Suppressor macrophage (primary cell): ENCODE data around the gene MYOCD.
"Not testable (repeated sequence)": the region's sequence is repeated elsewhere in the genome, so short reads cannot be mapped to it uniquely, and the experiment has no call there.

Experiments used
- DNase-seq, 4 experiments: peaks; one replicate each; pipeline ENCODE4 v3.0.0-alpha.2; 2020 to 2022
- total RNA-seq, 17 experiments: gene quantifications; one replicate each; lab custom pipeline; 2026; ENCODE audit warnings: mixed read lengths in 6 of 17, inconsistent platforms in 3 of 17; lab: John Stamatoyannopoulos, UW

Gene MYOCD, protein sequence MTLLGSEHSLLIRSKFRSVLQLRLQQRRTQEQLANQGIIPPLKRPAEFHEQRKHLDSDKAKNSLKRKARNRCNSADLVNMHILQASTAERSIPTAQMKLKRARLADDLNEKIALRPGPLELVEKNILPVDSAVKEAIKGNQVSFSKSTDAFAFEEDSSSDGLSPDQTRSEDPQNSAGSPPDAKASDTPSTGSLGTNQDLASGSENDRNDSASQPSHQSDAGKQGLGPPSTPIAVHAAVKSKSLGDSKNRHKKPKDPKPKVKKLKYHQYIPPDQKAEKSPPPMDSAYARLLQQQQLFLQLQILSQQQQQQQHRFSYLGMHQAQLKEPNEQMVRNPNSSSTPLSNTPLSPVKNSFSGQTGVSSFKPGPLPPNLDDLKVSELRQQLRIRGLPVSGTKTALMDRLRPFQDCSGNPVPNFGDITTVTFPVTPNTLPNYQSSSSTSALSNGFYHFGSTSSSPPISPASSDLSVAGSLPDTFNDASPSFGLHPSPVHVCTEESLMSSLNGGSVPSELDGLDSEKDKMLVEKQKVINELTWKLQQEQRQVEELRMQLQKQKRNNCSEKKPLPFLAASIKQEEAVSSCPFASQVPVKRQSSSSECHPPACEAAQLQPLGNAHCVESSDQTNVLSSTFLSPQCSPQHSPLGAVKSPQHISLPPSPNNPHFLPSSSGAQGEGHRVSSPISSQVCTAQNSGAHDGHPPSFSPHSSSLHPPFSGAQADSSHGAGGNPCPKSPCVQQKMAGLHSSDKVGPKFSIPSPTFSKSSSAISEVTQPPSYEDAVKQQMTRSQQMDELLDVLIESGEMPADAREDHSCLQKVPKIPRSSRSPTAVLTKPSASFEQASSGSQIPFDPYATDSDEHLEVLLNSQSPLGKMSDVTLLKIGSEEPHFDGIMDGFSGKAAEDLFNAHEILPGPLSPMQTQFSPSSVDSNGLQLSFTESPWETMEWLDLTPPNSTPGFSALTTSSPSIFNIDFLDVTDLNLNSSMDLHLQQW
- total RNA-seq = 0 to 5.0 (median 0) reads per million in 17 experiments

DNA sequence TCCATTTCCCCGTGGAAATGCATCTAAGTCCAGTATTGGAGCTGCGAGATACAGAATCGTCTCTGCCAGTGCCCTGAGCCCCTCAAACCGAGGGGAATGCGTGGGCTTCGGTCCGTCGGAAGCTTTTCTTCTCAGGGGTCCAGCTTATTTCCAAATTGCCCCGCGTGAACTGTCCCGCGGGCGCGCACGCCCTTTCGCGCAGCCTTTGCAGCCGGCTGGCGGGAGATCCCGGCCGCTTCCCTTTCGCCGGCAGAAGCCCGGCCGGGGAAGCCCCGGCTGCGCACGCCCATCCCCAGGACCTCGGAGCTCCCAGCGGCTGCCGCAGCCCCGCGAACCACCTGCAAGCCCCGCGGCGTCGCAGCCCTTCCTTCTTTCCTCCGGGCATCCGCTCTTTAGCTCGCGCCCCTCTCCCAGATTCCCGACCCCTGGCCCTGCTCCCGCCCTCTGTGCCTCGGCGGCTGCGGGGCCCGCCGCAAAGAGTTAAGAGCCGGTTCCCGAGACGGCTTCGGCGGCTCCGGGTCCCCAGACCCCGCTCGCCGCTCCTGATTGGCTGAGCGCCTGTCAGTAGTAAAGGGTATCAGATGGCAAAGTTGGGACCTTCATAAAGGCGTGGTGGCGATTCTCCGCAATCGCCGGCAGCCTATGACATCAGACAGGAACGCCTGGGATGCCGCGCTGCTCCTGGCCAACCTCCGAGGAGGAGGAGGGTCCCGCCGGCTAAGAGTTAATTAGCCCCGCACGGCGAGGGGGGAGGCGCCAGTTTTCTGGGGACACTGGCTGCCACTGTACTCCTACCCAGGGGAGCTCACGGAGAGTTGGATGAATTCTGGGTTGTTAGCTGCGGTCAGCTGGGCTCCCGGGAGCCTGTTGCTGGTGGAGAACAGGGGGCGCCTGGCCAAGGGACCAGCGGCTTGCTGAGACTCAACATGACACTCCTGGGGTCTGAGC lies at the start of gene MYOCD:
Gene MYOCD (plus strand): TSS at position 628 of the 948 bp plus-strand sequence. CDS start 299 bp downstream, at position 927.
- DNase-seq = peak in 1 of 4 experiments; percentile 4

DNA sequence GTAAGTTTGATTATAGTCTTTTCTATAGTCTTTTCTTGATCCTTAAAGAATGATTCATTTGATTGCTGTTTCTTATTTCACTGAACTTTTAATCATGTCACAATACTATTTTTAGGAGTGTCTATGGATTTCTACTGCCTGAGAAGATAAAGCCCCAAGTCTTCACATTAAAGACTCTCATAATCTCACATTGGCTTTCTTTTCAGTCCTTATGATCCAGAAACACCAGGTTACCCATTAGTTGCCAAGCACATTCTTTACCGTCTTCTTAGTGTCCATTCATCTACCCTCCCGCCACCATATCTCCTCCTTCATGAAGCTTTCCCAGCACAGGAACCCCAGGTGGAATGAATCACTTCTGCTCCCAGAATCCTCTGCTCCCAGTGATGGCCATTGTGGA lies 49.5 kb upstream of the MYOCD start:
- DNase-seq = no peak

DNA sequence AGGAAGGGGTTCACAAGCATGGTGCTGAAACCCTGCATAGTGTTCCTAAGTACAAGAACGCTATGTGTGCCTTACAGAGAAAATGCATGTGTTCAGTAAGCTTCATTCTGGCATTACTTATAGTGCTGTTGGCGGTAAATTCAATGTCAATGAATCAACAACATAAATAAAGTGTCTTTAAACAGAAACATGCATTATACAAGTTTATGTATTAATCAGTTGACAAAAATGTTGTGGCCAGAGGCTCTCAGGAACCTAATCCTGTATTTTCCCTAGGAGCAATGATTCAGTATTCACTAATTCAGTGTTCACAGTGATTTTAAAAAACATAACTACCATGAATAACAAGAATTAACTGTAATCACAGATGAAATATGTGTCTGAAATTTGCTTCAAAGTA lies 47.1 kb upstream of the MYOCD start:
- DNase-seq = no peak

DNA sequence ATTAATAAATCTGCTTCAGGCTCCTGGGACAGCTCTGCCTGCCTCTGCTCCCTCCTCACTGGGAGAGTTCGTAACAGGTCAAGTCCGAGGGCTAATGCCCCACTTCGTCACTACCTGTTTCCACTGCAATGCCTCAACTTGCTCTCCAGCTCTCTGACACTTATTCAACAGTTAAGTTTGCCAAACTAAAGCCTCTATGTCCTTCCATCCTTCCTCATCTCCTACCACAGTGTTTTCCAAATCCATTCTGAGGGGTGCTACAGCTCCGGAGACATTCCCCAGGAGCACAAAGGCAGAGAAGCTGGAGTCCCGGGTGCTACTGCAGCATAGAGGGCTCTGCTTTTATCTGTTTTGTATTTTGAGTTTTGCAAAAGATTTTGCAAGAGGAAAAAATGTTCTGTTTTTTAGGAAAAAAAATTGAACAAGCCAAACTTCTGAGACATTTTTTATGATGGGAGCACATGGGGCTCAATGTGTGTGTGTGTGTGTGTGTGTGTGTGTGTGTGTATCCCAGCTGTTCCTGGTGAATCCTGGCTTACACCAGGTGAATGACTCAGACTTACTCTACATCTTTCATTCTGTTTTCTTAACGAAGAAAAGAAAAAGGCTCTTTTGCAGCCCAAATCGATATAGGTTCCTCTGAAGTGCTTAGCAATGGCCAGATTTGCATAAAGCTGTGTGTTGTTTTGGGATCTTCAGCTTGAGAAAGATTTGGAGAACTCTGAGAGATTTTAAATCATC lies 46.1 kb upstream of the MYOCD start:
- DNase-seq = no peak

DNA sequence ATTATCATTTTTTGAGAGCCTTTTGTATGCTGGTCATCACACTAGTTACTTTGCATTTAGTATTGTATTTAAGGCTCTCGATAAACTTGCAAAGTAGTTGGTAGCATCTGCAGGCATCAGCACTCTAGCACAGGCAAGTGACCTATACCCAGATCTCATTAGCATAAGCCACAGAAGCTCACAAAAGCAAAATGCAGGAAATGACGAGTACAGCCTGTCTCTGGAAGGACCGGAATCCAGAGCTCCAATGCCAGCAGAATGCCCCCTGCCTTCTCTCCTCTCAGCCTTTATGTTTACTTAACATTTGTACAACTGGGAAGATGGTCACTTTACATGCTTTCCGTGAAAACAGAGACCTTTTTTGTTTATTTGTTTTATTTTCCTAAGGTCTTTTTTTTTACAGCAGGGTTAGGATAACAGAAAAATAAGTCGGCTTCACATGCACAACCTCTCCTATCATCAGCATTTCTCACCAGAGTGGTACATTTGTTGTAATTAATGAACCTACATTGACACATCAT lies 45.4 kb upstream of the MYOCD start:
- DNase-seq = no peak

DNA sequence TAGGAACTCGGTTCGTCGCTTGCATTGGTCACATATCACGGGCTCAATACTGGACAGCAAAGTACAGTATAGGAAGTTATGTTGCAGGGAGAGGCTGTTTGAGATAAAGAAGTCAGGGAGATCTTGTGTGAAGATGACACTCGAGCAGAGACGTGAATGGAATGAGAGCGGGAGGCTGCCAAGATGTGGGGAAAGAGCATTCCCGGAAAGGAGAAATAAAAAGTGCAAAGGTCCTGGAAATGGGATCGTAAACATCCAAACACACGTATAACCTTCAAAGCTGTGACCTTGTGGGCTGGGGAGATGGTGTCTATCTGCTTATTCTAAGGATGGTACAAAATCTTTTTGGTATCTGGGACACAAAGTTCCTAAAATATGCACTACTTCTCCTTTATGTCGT lies 43.0 kb upstream of the MYOCD start:
- DNase-seq = no peak

DNA sequence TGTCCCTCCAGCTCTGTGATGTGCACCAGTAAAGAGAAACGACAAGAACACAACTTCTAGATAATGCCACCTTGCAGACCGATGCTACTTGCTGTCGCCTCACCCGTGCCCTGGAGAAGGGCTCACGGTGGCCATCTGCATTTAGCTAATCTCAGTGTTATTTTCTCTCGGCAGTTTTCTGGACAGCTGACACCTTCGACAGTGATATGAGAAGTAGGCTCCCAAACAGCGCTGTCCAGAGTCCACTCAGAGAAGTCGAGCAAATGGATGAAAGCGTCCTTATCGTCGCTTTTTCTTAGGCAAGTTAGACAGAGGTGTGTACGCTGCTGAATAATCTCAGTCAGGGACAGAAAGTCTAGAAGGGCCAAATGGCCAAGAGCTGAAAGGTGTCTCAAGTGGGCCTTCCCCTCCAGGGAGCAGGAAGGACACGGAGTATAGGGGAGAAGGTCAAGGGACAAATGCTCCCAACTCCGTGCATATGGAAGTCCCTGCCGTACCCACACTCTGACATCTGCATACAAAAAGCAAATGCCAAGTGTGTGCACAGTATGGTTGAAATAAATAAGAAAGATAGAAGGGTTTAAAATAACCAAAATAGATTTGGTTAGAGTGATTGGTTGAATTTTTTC lies 42.4 kb upstream of the MYOCD start:
- no peak for DNase-seq

DNA sequence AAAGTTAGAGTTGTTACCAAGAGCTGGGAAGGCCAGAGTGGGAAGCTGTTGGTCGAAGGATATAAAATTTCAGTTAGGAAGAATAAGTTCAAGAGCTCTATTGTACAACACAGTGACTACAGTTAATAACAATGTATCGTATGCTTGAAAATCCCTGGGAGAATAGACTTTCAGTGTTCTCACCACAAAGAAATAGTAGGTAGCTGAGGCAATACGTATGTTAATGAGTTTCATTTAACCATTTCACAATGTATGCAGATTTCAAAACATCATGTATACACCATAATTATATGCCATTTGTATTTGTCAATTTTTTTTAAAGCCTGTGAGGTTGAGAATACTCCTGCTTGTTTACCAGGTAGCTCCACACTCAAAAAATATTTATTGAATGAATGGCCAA lies 41.5 kb upstream of the MYOCD start:
- DNase-seq = no peak

DNA sequence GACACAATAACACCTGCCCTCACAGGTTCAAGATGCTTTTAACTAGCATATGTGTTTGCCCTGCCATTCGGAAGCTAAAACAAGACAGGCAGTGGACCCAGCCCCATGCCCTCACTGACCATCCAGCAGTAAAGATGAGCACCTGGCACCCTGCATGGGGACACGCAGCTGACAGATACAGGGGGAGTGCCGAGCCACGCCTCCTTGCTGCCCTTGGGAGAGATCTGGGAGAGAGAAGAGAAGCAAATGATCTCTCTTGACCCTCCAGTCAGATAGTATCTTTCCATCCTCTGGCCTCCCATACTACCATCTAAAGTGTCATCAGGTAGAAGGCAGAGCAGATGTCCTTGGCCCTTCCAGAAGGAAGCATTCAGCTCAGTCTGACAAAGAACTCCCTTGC lies 40.6 kb upstream of the MYOCD start:
- DNase-seq = no peak

DNA sequence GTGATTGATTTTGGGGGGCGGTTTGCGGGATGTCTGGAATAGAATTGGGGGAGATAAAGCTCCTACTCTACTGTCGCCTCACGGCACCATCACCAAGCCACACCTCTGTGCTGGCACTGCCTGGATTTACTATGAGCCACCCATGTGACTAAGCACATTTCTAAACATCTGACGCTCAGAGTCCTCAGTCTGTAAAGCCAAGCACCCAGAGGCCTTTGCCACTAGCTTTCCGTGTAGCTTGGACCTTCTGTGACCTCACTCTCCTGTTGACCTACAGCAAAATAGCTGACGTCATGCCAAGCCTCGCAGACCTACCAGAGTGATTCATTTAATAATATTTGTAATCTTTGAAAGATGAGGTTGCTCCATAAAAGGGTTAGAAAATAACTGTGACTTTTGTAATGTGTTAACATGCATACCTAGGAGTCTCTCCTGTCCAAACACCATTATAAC lies 38.5 kb upstream of the MYOCD start:
- DNase-seq = no peak

DNA sequence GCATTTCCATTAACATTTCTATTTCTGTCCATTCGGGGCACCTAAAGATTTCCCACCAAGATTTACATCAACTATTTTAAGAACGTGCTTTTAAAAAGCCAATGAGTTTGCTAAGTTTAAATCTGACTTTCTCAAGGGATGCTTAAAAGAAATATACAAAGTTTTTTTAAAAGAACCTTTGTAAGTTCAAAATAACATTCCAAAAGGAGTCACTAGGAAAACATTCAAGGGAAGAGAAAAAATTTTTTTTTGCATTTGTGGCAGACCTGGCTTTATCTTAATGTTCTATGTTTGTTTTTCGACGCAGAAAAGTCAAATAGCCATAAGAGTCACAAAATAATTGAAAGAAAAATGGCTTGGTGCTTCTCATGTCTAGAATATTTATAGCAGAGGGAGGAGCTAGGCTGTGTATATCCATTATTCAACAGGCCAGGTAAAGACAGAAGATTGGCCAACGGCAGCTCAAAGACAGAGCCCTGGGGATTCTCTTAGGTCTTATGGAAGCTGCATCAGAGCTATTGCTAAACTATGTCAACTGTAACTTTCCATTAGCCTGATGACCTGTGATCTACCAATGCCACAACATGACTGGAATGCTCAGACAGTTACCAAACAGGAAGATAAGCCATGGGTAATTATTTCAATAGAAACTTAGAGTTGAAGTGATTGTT lies 37.8 kb upstream of the MYOCD start:
- no peak for DNase-seq

DNA sequence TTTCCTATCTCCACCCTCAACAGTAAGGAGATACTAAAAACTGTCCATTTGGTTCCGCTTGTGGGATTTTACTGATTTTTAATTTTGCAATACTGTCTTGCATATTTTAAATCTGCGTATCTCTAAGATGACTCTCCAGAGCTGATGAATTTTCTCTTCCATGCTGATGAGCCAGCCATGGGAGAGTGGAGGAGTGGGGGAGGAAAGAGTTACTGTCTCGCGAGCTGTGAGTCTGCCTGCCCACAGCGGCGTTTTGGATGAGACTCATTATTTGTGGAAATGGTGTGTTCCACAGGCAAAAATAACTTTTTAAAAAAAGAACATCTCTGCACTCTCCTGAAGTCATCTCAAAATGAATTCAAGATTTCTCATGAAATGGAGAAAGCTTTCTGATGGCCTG lies 34.6 kb upstream of the MYOCD start:
- DNase-seq = no peak

DNA sequence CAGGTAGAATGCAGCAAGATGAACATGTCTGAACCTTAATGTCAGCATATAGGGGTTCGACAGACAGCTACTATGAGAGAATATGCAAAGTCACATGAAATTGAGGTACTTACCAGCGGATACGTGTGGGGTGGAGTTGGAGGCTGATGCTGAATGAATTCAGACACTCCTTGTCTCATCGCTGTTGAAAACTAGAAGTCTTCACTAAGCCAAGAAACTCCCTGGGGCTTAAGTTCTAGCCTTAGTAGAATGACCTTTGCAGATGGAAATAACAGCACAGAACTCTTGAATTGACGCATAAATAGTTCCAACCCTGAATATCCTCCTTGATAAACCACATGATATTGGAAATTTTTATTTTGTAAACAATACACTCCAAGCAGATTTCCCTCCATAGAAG lies 32.9 kb upstream of the MYOCD start:
- no peak for DNase-seq

DNA sequence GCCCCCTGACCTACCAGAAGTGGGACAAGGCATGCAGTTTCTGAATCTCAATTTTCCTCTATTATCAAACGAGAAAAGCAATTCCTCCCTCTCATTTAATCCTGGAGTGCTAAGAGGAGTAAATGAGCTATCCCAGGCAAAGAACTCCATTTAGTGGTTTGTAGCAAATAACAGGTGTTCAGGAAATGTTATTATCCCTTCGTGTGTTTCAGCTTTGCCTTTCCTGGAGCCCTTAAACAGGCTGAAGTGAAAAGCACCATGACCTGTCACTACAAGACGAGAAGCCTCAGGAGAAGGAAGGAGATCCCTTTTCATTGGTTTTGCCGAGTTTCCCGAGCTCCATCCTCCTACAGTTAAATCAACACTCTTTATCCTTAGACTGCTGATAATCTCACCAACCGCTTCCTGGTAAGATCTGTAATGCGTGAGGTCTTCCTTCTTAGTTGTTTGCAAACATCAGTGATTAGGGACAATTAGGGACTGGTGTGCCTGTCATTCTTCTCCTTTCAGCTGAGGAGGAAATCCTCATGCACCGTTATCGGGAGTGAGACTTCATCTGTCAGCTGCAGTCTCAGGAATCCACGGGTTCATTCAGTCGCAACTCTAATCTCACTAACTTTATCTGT lies 30.8 kb upstream of the MYOCD start:
- no peak for DNase-seq

DNA sequence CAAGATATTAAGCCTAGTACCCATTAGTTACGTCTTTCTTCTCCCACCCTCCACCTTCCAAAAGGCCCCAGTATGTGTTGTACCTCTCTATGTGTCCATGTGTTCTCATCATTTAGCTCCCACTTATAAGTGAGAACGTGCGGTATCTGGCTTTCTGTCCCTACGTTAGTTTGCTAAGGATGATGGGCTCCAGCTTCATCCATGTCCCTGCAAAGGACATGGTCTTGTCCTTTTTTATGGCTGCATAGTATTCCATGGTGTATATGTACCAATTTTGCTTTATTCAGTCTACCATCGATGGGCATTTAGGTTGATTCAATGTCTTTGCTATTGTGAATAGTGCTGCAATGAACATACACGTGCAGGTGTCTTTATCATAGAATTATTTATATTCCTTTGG lies 29.7 kb upstream of the MYOCD start:
- DNase-seq = not testable (repeated sequence)

DNA sequence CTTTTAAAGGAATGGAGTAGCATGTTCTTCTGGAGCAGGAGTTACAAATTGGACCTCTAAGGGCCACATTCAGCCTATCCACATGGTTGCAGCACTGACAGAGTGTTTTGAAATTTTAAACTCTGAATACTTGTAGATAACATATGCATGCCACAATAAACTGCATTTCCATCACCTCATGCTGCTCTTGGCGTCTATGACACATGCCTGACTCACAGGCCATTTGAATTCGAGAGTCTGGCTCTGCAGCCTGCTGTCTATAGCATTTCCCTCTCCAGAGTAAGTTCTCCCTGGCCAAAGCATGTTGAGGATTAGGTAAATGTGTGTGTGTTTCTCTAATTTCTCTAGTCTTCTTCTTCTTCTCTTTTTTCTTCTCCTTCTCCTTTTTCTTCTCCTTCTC lies 28.7 kb upstream of the MYOCD start:
- no peak for DNase-seq

DNA sequence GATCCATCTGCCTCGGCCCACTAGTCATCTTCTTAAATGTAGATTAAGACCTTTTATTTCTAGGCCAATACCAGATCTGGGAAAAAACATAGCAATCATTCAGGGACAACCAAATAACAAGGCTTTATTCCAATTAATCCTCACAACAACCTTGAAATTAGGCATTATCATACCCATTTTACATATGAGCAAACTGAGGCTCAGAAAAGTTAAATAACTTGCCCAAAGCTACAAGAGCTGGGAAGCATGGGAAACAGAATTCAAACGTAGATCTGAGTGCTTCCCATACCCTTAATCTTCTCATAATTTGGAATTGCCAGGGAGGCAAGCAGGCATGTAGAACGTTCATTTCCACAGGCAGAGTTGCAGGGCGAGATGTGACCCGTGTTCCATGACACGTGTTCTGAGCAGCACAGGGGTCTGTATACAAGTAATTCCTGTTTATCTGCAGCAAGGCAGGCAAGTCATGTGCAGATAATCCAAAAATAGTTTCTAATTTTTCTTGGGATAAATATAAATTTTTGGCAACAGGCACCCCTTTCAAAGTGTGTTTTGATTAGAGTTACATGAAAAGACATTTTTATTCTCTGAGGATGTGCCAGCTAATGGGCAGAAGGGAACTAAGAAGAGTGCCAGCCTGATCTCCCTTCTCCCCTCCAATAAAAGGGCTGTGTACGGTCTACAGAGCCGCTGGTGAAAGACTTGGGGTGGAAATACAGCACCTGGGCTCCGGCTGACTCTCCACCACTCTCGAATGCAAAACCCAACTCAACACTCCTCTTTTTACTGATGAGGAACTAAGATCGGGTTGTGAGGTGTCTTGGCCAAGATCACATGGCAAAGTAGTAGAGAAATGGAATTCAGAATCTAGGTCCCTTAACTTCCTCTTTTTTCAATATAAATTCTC lies 27.7 kb upstream of the MYOCD start:
- DNase-seq = no peak

DNA sequence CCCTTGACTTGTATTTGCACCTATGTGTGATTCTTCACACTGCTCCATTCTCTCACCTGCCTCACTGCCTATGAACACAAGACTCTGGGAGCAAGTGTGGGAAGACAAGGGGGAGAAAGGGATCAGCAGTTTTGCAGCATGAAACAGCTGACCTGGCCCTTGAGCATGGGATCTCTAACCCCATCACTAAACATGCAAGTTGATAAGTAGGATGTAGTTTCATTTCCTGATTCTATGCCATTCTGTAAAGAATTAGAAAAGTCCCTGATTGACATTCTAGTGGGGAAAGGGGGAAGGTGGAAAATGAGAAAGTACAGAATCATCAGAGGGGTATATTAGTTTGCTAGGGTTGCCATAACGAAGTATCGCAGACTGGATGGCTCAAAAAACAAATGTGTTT lies 25.3 kb upstream of the MYOCD start:
- no peak for DNase-seq

DNA sequence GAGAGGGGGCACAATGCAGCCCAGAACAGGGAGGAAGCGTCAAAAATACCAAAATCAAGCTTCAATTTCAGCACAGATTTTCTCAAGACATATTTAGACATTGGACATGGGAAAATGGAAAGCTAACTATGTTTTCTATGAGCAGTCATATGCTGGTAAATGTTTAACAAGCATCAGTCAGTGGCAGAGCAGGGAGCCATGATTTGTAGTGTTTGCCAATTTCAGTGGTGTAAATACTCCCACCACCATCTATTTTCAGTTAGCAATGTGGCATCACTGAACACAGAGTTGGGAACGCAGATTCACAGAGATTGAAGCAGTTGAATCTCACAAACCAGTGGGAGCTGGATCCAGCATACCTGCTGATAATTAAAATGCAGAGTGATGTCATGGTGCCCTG lies 24.6 kb upstream of the MYOCD start:
- no peak for DNase-seq
